Subcutaneous abdominal adipose tissue (tissue), 5 donors: ENCODE measurements around the gene GHDC.
"Not testable (repeated sequence)": the region's sequence is repeated elsewhere in the genome, so short reads cannot be mapped to it uniquely, and the experiment has no call there.

Experiments
- H3K27ac ChIP-seq: one replicate; pipeline ENCODE4 v1.7.0; 2013; ENCODE audit warnings: low read depth, mild to moderate bottlenecking, inconsistent platforms, low read length, moderate library complexity
- H3K27me3 ChIP-seq, 5 donors: one replicate each; pipeline ENCODE4 v1.7.0; 2013; ENCODE audit warnings: low read length in 5 of 5, inconsistent platforms in 1 of 5; ENCODE audit not compliant: control insufficient read depth in 5 of 5, insufficient read depth in 4 of 5
- H3K36me3 ChIP-seq, 5 donors: one replicate each; pipeline ENCODE4 v1.7.0; 2013; ENCODE audit warnings: low read length in 5 of 5; ENCODE audit not compliant: control insufficient read depth in 5 of 5, insufficient read depth in 5 of 5
- H3K4me1 ChIP-seq, 5 donors: one replicate each; pipeline ENCODE4 v1.7.0; 2013; ENCODE audit warnings: low read length in 5 of 5, mild to moderate bottlenecking in 3 of 5, moderate library complexity in 1 of 5; ENCODE audit not compliant: control insufficient read depth in 5 of 5, insufficient read depth in 5 of 5
- H3K4me3 ChIP-seq, 5 donors: one replicate each; pipeline ENCODE4 v1.7.0; 2013; ENCODE audit warnings: low read length in 5 of 5, low read depth in 1 of 5
- H3K9ac ChIP-seq, 5 donors: one replicate each; pipeline ENCODE4 v1.7.0; 2013; ENCODE audit warnings: low read length in 5 of 5, mild to moderate bottlenecking in 4 of 5, moderate library complexity in 3 of 5
- H3K9me3 ChIP-seq, 5 donors: one replicate each; pipeline ENCODE4 v1.7.0; 2013; ENCODE audit warnings: low read length in 5 of 5; ENCODE audit not compliant: control insufficient read depth in 5 of 5
- donor health status: healthy.
- donor health status: healthy.
- donor health status: healthy.
- donor health status: healthy.
- donor health status: healthy.

The GHDC gene

GRCh38 chr17:42193216-42193968, 902 bp downstream of the GHDC start:
- Histone ChIP-seq H3K9me3 (no peaks in the 10 kb centered on the region), H3K4me1 (peaks cover 2 to 27% (median 19%) of the 10 kb centered on the region in 5 donors), H3K9ac (peak overlapping the region in 4 of 5 donors; percentile 68 to 96 (median 93)), H3K27me3 (no peaks in the 10 kb centered on the region), H3K4me3 (peak overlapping the region; percentile 91 to 99 (median 98)), H3K36me3 (peaks cover 0 to 9% (median 0%) of the 10 kb centered on the region in 5 donors), H3K27ac (no peak overlapping the region)

- Histone ChIP-seq H3K36me3 (peaks cover 0 to 9% (median 0%) of the 10 kb centered on the region in 5 donors), H3K27ac (no peak overlapping the region), H3K4me3 (peak overlapping the region in 2 of 5 donors; percentile 18 to 98), H3K4me1 (peaks cover 2 to 27% (median 19%) of the 10 kb centered on the region in 5 donors), H3K9me3 (no peaks in the 10 kb centered on the region), H3K9ac (peak overlapping the region in 1 of 5 donors; percentile 4), H3K27me3 (no peaks in the 10 kb centered on the region)
These were observed 1.8 kb downstream of the GHDC start for GRCh38 chr17:42192189-42193126.

- Histone ChIP-seq H3K9ac (no peak overlapping the region), H3K4me1 (peaks cover 2 to 27% (median 19%) of the 10 kb centered on the region in 5 donors), H3K4me3 (no peak overlapping the region), H3K27me3 (no peaks in the 10 kb centered on the region), H3K36me3 (peaks cover 0 to 9% (median 0%) of the 10 kb centered on the region in 5 donors), H3K27ac (no peak overlapping the region), H3K9me3 (no peaks in the 10 kb centered on the region)
These were observed 3.1 kb downstream of the GHDC start for GRCh38 chr17:42191275-42191608.

GRCh38 chr17:42190491-42191274, 3.6 kb downstream of the GHDC start:
- Histone ChIP-seq H3K27me3 (no peaks in the 10 kb centered on the region), H3K4me3 (no peak overlapping the region), H3K36me3 (peaks cover 0 to 9% (median 0%) of the 10 kb centered on the region in 5 donors), H3K9me3 (no peaks in the 10 kb centered on the region), H3K4me1 (peaks cover 2 to 27% (median 19%) of the 10 kb centered on the region in 5 donors), H3K27ac (no peak overlapping the region), H3K9ac (no peak overlapping the region)

GRCh38 chr17:42189651-42189965, 4.7 kb downstream of the GHDC start:
- H3K27ac ChIP-seq: no peak overlapping the region
- peaks cover 2 to 33% (median 24%) of the 10 kb centered on the region in 5 donors for H3K4me1 ChIP-seq

GRCh38 chr17:42188749-42189650, 5.3 kb downstream of the GHDC start:
- H3K36me3 ChIP-seq: peaks cover 0 to 9% (median 0%) of the 10 kb centered on the region in 5 donors
- H3K27me3 ChIP-seq: no peaks in the 10 kb centered on the region
- no peak overlapping the region for H3K27ac ChIP-seq
- no peak overlapping the region for H3K4me3 ChIP-seq
- peaks cover 0 to 32% (median 25%) of the 10 kb centered on the region in 5 donors for H3K4me1 ChIP-seq
- no peak overlapping the region for H3K9ac ChIP-seq
- no peaks in the 10 kb centered on the region for H3K9me3 ChIP-seq

More at GRCh38 chr17:42189651-42189965, 4.7 kb downstream of the GHDC start:
- no peaks in the 10 kb centered on the region for H3K9me3 ChIP-seq
- no peak overlapping the region for H3K4me3 ChIP-seq
- H3K36me3 ChIP-seq: peaks cover 0 to 9% (median 0%) of the 10 kb centered on the region in 5 donors
- H3K27me3 ChIP-seq: no peaks in the 10 kb centered on the region
- H3K9ac ChIP-seq: no peak overlapping the region

GRCh38 chr17:42187833-42188232, 6.5 kb downstream of the GHDC start:
- H3K27me3 ChIP-seq: no peaks in the 10 kb centered on the region
- H3K4me3 ChIP-seq: no peak overlapping the region
- H3K9me3 ChIP-seq: no peaks in the 10 kb centered on the region
- no peak overlapping the region for H3K27ac ChIP-seq
- H3K36me3 ChIP-seq: peaks cover 0 to 9% (median 0%) of the 10 kb centered on the region in 5 donors
- no peak overlapping the region for H3K9ac ChIP-seq
- peaks cover 0 to 32% (median 21%) of the 10 kb centered on the region in 5 donors for H3K4me1 ChIP-seq

- not testable (repeated sequence) for H3K27ac ChIP-seq, H3K27me3 ChIP-seq, H3K9me3 ChIP-seq, H3K4me3 ChIP-seq, H3K36me3 ChIP-seq, H3K9ac ChIP-seq
- peaks cover 0 to 37% (median 26%) of the 10 kb centered on the region in 5 donors for H3K4me1 ChIP-seq
These were observed 8.1 kb downstream of the GHDC start for GRCh38 chr17:42186191-42186590.

- Histone ChIP-seq H3K9ac (no peak overlapping the region), H3K36me3 (peaks cover 0 to 3% (median 0%) of the 10 kb centered on the region in 5 donors), H3K4me1 (peaks cover 0 to 43% (median 32%) of the 10 kb centered on the region in 5 donors), H3K27me3 (peaks cover 0 to 7% (median 3%) of the 10 kb centered on the region in 5 donors), H3K9me3 (no peaks in the 10 kb centered on the region), H3K27ac (no peak overlapping the region), H3K4me3 (no peak overlapping the region)
These were observed 8.7 kb downstream of the GHDC start for GRCh38 chr17:42185621-42185930.
